PC-9 (cell line): ENCODE results near the gene ESPL1. TPM values are rescaled to one million over a fixed set of nuclear protein-coding genes. Genes with fewer than 3 reads are reported as not detected.
A peak's percentile ranks its signal among the peaks of the same experiment; 100 is the strongest.

Experiments
- BruUV-seq: library from RNA; stranded (reverse); fragments of 400-500 nt; replicated peaks from 2 replicates; lab custom pipeline; 2021; lab: Mats Ljungman, UMichigan
- CTCF ChIA-PET: fragments of 300-600 bp; sonication (Branson Sonifier 250); formaldehyde crosslinking; loops from one replicate; lab custom pipeline; 2022; ENCODE audit warnings: antibody characterized with exemption; lab: Charles Lee
- POLR2A ChIA-PET: fragments of 300-600 bp; sonication (Branson Sonifier 250); formaldehyde crosslinking; loops from one replicate; lab custom pipeline; 2022; ENCODE audit warnings: antibody characterized with exemption; ENCODE audit not compliant: unreplicated experiment; lab: Charles Lee
- DNase-seq, 2 experiments: peaks; one replicate each; pipeline versions ENCODE4 v3.0.0 to v3.0.0-alpha.2; 2015 to 2022; ENCODE audit warnings: mixed read lengths in 1 of 2
- H2AFZ ChIP-seq: fragments of 200-600 bp; sonication (generic); 2 replicates; pipeline ENCODE4 v1.8.1; 2017; ENCODE audit warnings: antibody characterized with exemption
- H3F3A ChIP-seq: fragments of 200-600 bp; sonication (generic); 2 replicates; pipeline ENCODE4 v1.8.1; 2017; ENCODE audit warnings: antibody characterized with exemption, mild to moderate bottlenecking, low read depth; ENCODE audit not compliant: insufficient read depth
- H3K27ac ChIP-seq: fragments of 200-600 bp; sonication (generic); 2 replicates; pipeline ENCODE4 v1.6.1; 2016; ENCODE audit warnings: mixed run types
- H3K27me3 ChIP-seq: fragments of 200-600 bp; sonication (generic); 2 replicates; pipeline ENCODE4 v1.6.1; 2016; ENCODE audit warnings: low read depth, mixed run types; ENCODE audit not compliant: insufficient read depth
- H3K36me3 ChIP-seq: fragments of 200-600 bp; sonication (generic); 2 replicates; pipeline ENCODE4 v1.6.1; 2016; ENCODE audit warnings: low read depth, mixed run types
- H3K4me1 ChIP-seq: fragments of 200-600 bp; sonication (generic); replicated peaks from 2 replicates; pipeline ENCODE4 v1.6.1; 2016; ENCODE audit warnings: mixed run types; ENCODE audit not compliant: insufficient read depth
- H3K4me2 ChIP-seq: fragments of 200-600 bp; sonication (generic); 2 replicates; pipeline ENCODE4 v1.6.1; 2017; ENCODE audit warnings: mixed run types
- H3K4me3 ChIP-seq: fragments of 200-600 bp; sonication (generic); 2 replicates; pipeline ENCODE4 v1.6.1; 2016; ENCODE audit warnings: mixed run types
- H3K79me2 ChIP-seq: fragments of 200-600 bp; sonication (generic); 2 replicates; pipeline ENCODE4 v1.6.1; 2017; ENCODE audit warnings: low read depth, mixed run types
- H3K9me2 ChIP-seq: fragments of 200-600 bp; sonication (generic); 2 replicates; pipeline ENCODE4 v1.8.1; 2017; ENCODE audit warnings: mild to moderate bottlenecking; ENCODE audit not compliant: insufficient read depth
- H3K9me3 ChIP-seq: fragments of 200-600 bp; sonication (generic); 2 replicates; pipeline ENCODE4 v1.8.1; 2016; ENCODE audit warnings: low read depth; ENCODE audit not compliant: insufficient read depth
- H4K20me1 ChIP-seq: fragments of 200-600 bp; sonication (generic); 2 replicates; pipeline ENCODE4 v1.8.1; 2017; ENCODE audit not compliant: insufficient read depth
- EZH2 ChIP-seq: fragments of 200-600 bp; sonication (generic); IDR thresholded peaks from 2 replicates; pipeline ENCODE4 v1.8.0; 2017; ENCODE audit warnings: antibody characterized with exemption, low read depth
- intact Hi-C: fragments of 100-400 bp; cut with micrococcal nuclease; formaldehyde crosslinking; loops from one replicate; pipeline ENCODE4 v1.10.0; 2022; ENCODE audit not compliant: unreplicated experiment
- total RNA-seq: library from RNA; stranded (reverse); gene quantifications from 2 replicates; pipeline ENCODE4 v1.2.3, GENCODE V29; 2021
- TF ChIP-seq, protein P1 (sequence below): fragments of 200-600 bp; sonication (generic); conservative IDR thresholded peaks from 2 replicates; pipeline ENCODE4 v1.6.1; 2017; ENCODE audit warnings: mixed run types, antibody characterized with exemption, mild to moderate bottlenecking, moderate library complexity

Gene ESPL1
- total RNA-seq, 1 experiment from 2014 or later = 42.0 TPM

DNA sequence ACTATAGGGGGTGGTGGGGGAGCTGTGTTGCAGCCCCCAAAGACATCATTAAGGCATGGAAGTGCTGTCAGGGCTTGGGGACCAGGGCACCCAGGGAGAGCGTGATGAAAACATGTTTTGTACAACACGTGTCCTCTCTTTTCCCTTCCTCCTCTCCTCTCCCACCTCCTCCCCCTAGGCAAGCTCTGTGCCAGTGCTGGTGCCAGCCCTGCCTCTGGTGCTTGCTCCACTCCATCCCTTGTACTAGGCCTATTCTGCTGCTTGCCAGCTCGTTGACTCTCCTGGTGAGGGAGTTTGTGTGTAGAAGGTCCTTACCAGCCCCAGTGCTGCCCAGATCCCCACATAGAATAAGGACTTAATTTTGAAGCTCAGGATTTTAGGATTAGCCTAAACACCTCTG lies 32.9 kb upstream of the ESPL1 start:
- Histone ChIP-seq H3K9me3 (no peaks in the 10 kb centered on the region), H3K4me2 (no peak overlapping the region), H3K27ac (no peak overlapping the region), H3K27me3 (no peaks in the 10 kb centered on the region), H3K9me2 (no peaks in the 10 kb centered on the region), H3F3A (peaks cover 27% of the 10 kb centered on the region), H2AFZ (no peak overlapping the region), H3K79me2 (peaks cover 14% of the 10 kb centered on the region), H3K4me3 (no peak overlapping the region), H3K36me3 (no peaks in the 10 kb centered on the region), H3K4me1 (peaks cover 44% of the 10 kb centered on the region), H4K20me1 (no peaks in the 10 kb centered on the region)
- POLR2A ChIA-PET = no interaction called here
- intact Hi-C loops = no loop called here
- TF ChIP-seq, protein P1, sequence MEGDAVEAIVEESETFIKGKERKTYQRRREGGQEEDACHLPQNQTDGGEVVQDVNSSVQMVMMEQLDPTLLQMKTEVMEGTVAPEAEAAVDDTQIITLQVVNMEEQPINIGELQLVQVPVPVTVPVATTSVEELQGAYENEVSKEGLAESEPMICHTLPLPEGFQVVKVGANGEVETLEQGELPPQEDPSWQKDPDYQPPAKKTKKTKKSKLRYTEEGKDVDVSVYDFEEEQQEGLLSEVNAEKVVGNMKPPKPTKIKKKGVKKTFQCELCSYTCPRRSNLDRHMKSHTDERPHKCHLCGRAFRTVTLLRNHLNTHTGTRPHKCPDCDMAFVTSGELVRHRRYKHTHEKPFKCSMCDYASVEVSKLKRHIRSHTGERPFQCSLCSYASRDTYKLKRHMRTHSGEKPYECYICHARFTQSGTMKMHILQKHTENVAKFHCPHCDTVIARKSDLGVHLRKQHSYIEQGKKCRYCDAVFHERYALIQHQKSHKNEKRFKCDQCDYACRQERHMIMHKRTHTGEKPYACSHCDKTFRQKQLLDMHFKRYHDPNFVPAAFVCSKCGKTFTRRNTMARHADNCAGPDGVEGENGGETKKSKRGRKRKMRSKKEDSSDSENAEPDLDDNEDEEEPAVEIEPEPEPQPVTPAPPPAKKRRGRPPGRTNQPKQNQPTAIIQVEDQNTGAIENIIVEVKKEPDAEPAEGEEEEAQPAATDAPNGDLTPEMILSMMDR = no peak
- no peak for TF ChIP-seq EZH2
- no peak for DNase-seq
- no TSS peak for BruUV-seq
- CTCF ChIA-PET = interaction anchor here (0.6 kb wide), 1 partner anchor 9 kb away, joined by 3 read pairs; no protein-coding TSS in a partner anchor

DNA sequence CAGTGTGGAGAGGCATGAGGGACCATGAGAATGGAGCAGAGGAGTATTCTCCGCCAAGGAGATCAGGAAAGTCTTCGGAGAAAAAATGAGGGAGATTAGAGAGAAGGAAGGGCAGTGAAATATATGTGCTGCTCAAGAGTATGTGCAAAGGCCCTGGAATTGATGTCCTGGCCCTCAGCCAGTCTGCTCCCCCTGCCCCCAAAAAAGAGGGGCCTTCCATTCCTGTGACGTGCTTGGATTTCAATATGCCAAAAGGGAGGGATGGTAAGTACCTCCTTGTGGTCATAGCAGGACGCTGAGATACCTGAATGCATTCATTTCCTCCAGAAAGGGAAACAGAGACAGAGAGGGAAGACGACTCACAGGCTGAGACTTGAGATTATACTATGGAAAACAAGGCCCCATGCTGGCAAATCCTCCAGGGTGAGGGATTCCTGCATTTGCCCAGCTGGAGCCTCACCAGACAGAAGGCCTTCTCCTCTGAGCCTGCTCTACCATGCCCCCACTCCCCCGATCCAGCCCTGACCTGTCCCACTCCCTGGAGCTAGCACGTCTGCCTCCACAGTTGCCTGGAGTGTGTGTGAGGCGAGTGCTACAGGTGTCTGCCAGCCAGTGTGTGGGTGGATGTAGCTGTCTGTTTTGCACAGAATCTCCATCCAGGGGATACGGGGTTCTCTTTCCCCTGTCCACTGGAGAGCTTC lies 32.2 kb upstream of the ESPL1 start:
- CTCF ChIA-PET = no interaction called here
- POLR2A ChIA-PET = no interaction called here
- BruUV-seq = no TSS peak

DNA sequence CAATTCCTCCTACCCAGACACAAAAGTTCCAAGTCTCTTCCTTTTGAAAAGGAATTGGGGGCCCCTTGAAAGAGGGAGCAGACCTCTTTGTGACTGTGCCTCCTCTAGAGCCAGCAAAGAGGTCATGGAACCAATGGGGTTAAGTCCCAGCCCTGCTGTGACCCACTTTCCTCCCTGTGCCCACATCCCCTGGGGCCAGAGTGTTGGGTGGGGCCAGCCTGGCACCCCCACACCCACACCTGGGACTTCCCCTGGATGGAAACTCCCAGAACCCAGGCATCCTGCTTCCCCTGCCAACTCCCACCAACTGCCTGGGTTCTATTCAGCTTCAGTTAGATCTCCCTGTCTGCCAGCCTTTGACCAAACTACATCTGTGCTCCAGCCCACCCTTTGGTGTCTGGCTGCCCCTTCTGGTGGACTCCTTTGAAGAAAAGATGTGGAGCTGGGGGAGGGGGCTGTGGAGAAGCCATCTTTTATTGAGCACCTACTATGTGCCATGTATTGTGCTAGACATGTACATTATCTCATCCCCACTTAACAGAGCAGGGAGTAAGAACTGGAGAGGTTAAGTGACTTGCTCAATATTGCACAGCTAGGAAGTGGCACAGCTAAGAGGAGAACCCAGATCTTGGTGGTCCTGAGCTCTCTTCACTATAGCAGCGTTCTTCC lies 31.5 kb upstream of the ESPL1 start:
- Histone ChIP-seq H3F3A (peaks cover 21% of the 10 kb centered on the region), H3K9me2 (no peaks in the 10 kb centered on the region), H3K36me3 (no peaks in the 10 kb centered on the region), H3K27ac (no peak overlapping the region), H2AFZ (no peak overlapping the region), H3K27me3 (no peaks in the 10 kb centered on the region), H4K20me1 (no peaks in the 10 kb centered on the region), H3K79me2 (peaks cover 2% of the 10 kb centered on the region), H3K9me3 (no peaks in the 10 kb centered on the region), H3K4me3 (no peak overlapping the region), H3K4me1 (peaks cover 36% of the 10 kb centered on the region), H3K4me2 (0 out of 2 replicates have a peak overlapping the region, but pooled peaks have one; percentile 13)
- intact Hi-C loops = no loop called here
- ChIA-PET CTCF (no interaction called here), POLR2A (interaction anchor here (0.6 kb wide), 2 partner anchors 16 to 45 kb away, joined by 5 read pairs; no protein-coding TSS in a partner anchor)
- DNase-seq = no peak
- TF ChIP-seq, protein P1 = no peak
- no peak for TF ChIP-seq EZH2
- no TSS peak for BruUV-seq

More for the DNA sequence above, 32.2 kb upstream of the ESPL1 start:
- Histone ChIP-seq H3K79me2 (peaks cover 9% of the 10 kb centered on the region), H4K20me1 (no peaks in the 10 kb centered on the region), H3K4me1 (peaks cover 39% of the 10 kb centered on the region), H3K27me3 (no peaks in the 10 kb centered on the region), H3K9me2 (no peaks in the 10 kb centered on the region), H3K27ac (no peak overlapping the region), H3K36me3 (no peaks in the 10 kb centered on the region), H3K9me3 (no peaks in the 10 kb centered on the region), H2AFZ (no peak overlapping the region), H3K4me3 (no peak overlapping the region), H3K4me2 (no peak overlapping the region), H3F3A (peaks cover 25% of the 10 kb centered on the region)
- intact Hi-C loops = no loop called here
- no peak for DNase-seq
- TF ChIP-seq EZH2 = no peak
- TF ChIP-seq, protein P1 = no peak
